PFSK-1 (cell line): ENCODE measurements around the gene SP3.

Experiments
- FOXP2 ChIP-seq: optimal IDR thresholded peaks from 2 replicates; pipeline ENCODE3; 2011; ENCODE audit warnings: borderline replicate concordance, control low read depth, inconsistent platforms; ENCODE audit not compliant: insufficient read depth; ENCODE audit errors: extremely low read length, extremely low read depth
- POLR2AphosphoS5 ChIP-seq: IDR thresholded peaks from 2 replicates; pipeline ENCODE4 v1.6.1; 2012; ENCODE audit warnings: low read depth, mild to moderate bottlenecking, control low read depth, low read length, moderate library complexity
- SIN3A ChIP-seq: IDR thresholded peaks from 2 replicates; pipeline ENCODE4 v1.6.1; 2012; ENCODE audit warnings: mild to moderate bottlenecking, low read length, moderate library complexity, borderline replicate concordance; ENCODE audit not compliant: insufficient read depth
- TAF1 ChIP-seq: IDR thresholded peaks from 2 replicates; pipeline ENCODE4 v1.6.1; 2012; ENCODE audit warnings: low read length, control low read depth, borderline replicate concordance; ENCODE audit not compliant: insufficient read depth
- TF ChIP-seq, protein P1 (sequence below), 2 experiments: IDR thresholded peaks; 2 replicates each; pipeline versions ENCODE4 v1.6.1 to v1.8.0; 2011 to 2012; ENCODE audit warnings: low read depth in 2 of 2, low read length in 2 of 2, control low read depth in 1 of 2, inconsistent platforms in 1 of 2, mild to moderate bottlenecking in 1 of 2, moderate library complexity in 1 of 2; ENCODE audit not compliant: insufficient read depth in 1 of 2

SP3 gene

DNA sequence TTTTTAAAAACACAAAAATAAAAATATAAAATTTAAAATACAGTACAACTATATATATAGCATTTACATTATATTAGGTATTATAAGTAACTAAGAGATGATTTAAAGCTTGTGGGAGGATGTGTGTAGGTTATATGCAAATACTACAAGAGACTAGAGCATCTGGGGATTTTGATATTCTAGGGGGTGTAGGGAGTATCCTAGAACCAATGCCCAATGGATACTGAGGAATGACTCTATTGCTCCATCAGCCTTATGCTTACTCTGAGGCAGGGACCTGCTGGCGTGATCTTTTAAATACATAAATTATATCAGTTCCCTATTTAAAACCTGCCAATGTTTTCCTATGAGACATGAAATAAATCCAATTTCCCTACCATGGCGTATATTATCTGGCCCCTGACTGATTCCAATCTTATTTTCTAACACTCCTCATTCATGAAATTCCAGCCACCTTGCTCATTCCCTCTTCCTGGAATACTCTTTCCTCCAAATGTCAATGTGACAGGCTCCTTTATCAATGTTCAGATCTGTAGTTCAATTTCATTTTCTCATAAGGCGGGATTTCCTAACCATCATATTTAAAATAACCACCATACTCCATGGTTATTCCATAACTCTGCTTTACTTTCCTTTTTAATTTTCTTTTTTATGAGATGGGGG is 22.2 kb downstream of the SP3 start:
- no peak for TF ChIP-seq FOXP2
- TF ChIP-seq TAF1: no peak
- no peak for TF ChIP-seq SIN3A
- TF ChIP-seq, protein P1, sequence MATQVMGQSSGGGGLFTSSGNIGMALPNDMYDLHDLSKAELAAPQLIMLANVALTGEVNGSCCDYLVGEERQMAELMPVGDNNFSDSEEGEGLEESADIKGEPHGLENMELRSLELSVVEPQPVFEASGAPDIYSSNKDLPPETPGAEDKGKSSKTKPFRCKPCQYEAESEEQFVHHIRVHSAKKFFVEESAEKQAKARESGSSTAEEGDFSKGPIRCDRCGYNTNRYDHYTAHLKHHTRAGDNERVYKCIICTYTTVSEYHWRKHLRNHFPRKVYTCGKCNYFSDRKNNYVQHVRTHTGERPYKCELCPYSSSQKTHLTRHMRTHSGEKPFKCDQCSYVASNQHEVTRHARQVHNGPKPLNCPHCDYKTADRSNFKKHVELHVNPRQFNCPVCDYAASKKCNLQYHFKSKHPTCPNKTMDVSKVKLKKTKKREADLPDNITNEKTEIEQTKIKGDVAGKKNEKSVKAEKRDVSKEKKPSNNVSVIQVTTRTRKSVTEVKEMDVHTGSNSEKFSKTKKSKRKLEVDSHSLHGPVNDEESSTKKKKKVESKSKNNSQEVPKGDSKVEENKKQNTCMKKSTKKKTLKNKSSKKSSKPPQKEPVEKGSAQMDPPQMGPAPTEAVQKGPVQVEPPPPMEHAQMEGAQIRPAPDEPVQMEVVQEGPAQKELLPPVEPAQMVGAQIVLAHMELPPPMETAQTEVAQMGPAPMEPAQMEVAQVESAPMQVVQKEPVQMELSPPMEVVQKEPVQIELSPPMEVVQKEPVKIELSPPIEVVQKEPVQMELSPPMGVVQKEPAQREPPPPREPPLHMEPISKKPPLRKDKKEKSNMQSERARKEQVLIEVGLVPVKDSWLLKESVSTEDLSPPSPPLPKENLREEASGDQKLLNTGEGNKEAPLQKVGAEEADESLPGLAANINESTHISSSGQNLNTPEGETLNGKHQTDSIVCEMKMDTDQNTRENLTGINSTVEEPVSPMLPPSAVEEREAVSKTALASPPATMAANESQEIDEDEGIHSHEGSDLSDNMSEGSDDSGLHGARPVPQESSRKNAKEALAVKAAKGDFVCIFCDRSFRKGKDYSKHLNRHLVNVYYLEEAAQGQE (IDR thresholded peaks at IDR 0.05; ENCODE audit: insufficient read depth in 1 of 2, low read depth in 2 of 2, low read length in 2 of 2): no peak
- no peak for TF ChIP-seq POLR2AphosphoS5

DNA sequence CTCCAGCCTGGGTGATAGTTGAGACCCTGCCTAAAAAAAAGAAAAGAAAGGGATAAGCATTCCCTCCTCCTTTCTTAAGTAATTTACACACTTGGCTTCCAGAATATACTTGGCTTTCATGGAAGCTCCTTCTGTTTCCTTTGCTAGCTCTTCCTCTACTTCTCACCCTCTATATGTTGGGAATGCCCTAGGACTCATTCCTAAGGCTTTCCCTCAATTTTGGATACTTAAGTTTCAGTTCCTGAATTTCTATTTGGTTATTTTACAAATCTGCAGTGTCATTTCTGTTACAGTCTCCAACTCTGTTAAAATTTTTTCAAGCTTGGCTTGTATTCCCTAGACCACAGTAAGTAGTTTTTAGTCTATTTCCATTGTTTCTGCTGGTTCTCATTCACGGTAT is 23.6 kb downstream of the SP3 start:
- TF ChIP-seq SIN3A: no peak
- TF ChIP-seq POLR2AphosphoS5: no peak
- no peak for TF ChIP-seq FOXP2
- TF ChIP-seq TAF1: no peak
- TF ChIP-seq, protein P1 (IDR thresholded peaks at IDR 0.05; ENCODE audit: insufficient read depth in 1 of 2, low read depth in 2 of 2, low read length in 2 of 2): no peak

DNA sequence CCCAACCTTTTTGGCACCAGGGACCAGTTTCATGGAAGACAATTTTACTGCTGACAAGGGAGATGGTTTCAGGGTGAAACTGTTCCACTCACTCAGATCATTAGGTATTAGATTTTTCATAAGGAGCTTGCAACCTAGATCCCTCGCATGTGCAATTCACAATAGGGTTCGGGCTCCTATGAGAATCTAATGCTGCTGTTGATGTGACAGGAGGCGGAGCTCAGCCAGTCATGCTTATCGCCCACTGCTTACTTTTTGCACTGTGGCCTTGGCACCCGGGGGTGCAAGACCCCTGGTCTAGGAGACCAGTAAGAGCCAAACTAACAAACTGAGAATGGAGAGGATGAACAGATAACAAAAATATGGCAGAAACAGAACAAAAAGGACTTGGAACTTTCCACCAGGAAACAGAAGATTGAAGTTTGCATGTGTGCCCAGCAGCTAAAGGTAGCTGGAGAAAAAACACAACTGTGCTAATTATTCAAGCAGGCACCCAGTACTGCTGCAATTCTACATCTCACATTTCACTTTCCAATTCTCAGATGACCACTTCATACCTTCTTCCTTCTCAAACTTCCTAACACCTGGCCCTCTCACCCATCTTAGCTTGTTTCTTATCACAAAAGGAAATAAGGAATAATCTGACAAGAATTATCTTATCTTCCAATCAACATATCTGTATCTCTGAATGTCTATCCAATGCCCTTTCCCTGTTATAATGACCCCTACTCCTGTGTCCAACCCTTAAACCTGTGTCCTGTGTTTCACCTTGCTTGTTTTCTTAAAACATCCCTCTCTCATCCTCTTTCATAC is 24.8 kb downstream of the SP3 start:
- TF ChIP-seq POLR2AphosphoS5 (no peak), SIN3A (no peak), FOXP2 (no peak), TAF1 (no peak)
- TF ChIP-seq, protein P1 (IDR thresholded peaks at IDR 0.05; ENCODE audit: insufficient read depth in 1 of 2, low read depth in 2 of 2, low read length in 2 of 2): no peak

DNA sequence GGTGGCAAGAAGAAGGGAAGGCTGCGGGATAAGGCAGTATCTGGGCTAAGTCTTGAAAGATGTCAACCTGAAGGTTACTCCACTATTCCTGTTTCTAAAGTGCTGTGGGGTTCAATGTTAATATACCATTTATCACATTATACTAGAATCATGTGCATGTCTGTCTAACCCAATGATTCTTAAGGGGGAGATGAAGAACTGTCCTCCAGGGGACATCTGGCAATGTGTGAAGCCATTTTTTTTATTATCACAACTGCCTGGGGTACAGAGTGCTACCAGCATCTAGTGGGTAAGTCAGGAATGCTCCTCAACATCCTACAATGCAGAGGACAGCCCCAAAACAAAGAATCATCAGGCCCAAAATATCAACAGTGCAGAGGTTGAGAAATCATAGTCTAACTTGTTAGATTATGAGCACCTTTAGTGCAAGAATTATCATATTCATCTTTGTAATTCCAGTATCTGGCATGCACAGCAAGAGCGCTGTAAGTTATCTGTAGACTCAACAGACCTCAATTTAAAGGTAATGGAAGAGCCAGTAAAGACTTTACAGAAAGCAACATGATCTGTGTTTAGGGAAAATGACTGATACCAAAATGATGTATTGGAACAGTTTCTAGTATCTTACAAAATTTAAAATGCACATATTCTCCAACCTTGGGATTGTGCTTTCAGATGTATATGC is 26.3 kb downstream of the SP3 start:
- no peak for TF ChIP-seq POLR2AphosphoS5
- TF ChIP-seq SIN3A: no peak
- no peak for TF ChIP-seq TAF1
- no peak for TF ChIP-seq FOXP2
- TF ChIP-seq, protein P1 (IDR thresholded peaks at IDR 0.05; ENCODE audit: insufficient read depth in 1 of 2, low read depth in 2 of 2, low read length in 2 of 2): no peak
